Measurements from ENCODE around the gene LDHD.
A peak's percentile ranks its signal among the peaks of the same experiment; 100 is the strongest.

LDHD gene

DNA sequence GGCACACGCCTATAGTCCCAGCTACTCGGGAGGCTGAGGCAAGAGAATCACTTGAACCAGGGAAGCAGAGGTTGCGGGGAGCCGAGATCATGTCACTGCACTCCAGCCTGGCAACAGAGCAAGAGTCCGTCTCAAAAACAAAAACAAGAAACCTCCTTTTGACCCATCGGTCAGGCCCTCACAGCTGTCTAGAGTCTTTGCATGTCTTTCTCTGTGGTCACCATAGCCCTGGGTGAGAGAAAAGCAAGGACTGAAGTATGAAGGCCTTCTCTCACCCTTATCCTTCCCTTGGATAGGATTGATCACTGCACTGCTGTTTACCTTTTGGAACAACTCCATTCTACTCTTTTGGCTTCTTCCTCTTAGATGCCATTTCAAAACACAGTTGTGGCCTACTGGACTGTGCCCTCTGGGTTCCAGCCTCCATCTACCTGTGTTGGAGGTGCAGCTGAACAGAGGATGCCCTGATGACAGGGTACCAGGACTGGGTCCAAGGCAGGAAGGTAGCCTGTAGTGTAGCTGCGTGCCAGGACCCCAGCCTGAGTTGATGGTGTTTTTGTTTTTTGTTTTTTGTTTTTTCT, 37.1 kb downstream of the LDHD start:
- DNase-seq, result no peak

GRCh38 chr16:75078886-75079285, 37.7 kb downstream of the LDHD start:
- no peak for DNase-seq

DNA sequence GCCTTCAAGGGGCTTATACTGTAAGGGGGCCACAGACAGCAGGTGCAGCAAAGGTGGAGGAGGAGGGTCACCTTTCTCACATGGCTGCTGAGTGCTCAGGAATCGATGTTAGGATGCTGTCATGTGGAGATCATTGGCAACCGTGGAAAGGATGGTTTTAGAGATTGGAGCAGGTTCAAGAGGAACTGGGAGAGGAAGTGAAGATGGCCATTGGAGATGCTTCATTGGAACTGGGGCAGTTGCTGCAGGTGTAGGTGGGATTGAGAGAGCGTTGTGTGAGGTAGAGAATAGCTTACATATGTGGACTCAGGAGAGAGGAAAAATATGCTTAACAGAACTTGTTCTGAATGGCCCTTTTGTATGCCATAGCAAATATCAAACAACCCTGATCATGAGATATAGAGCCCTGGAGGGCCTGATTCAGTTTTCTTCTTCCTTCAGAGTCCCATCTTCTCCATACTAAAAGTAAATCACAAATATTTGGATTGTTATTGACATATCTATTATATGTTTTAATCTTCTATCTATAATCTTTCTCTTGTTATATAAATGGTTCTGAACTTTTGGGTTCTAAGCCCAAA, 40.8 kb downstream of the LDHD start:
- DNase-seq, result no peak

- peak; percentile 87 for DNase-seq
Measured at GRCh38 chr16:75074920-75075687, 41.5 kb downstream of the LDHD start.

- no peak for DNase-seq
Measured at GRCh38 chr16:75074304-75074793, 42.2 kb downstream of the LDHD start.

GRCh38 chr16:75073545-75074303, 42.9 kb downstream of the LDHD start:
- DNase-seq, result peak; percentile 38

DNA sequence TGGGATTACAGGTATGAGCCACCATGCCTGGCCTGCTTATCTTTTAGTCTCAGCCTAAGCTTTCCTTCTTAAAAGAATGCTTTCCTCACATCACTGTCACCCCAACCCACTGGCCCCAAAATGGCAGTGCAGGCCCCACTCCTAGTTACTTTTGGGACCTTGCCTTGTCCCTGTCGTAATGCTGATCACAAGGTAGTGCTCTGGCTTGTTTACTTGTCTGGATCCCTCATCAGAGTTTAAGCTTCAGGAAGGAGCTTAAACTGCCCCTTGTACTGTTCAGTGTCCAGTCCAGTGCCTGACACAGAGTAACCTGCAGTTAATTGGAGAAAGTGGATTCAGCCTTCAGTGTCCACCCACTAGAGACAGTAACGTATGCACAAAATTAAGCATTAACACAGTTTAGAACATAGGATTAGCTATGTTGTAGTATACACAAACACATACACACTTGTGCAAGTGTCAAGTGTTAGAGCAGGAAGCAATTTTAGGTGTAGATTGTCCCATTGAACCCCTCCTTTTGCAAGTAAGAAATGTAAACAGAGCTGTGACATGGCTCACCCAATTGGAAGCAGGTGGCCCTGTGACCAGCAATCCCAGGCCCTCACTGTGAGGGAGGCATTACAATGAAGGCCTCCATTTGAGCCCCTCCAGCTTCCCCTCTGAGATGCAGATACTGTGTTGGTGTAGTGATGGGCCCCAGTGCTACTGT, 44.2 kb downstream of the LDHD start:
- no peak for DNase-seq

DNA sequence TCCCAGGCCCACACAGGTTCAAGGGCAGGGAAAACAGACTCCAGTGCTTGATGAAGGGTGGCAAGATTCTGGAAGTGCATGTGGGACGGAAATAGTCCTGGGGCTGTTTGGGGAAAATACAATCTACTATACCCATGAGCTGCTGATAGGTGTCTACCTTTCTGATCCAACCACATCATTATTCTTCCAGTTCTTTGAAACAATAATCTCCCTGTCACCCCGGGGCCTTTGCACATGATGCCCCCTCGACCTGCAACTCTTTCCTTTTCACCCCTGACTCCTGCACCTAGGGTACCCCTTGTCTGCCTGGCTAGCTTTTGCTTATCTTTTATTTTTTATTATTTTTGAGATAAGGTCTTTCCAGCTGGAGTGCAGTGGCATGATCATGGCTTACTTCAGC, 45.0 kb downstream of the LDHD start:
- DNase-seq, result no peak

- DNase-seq, result no peak
Measured at GRCh38 chr16:75070012-75070841, 46.4 kb downstream of the LDHD start.

DNA sequence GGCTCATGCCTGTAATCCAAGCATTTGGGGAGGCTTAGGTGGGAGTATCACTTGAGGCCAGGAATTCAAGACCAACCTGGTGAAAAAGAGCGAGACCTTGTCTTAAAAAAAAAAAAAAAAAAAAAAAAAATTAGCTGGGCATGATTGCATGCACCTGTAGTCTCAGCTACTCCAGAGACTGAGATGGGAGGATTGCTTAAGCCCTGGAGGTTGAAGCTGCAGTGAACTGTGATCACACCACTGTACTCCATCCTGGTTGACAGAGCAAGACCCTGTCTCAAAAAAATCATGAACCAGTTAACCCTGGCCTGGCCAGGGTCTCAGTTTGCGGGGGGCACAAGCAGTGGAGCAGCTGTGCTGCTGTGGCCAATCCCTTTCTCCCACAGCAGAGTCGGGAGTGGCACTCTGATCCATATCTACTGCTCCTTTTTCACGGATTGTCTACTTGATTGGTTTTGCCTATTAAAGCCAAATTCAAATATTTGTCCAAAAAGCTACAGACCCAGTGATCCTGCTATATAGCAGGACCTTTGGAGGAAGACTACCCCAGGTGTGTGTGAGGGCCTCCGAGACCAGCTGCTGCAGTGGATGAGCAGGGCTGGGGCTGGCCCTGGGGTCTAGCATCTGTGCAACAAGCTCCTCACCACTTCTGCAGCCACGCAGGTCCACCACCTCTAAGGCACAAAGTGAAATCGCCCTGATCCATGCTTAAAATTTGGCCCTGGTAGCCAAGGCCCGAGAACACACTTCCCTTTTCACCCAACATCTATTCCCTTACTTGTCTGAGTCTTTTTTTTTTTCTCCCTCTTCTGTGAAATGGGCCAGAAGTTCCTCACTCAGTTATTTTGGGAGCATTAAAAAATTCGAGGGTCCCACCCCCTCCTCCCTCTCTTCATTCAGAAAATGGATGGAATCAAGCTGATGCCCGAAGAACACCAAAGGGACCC, 48.2 kb downstream of the LDHD start:
- DNase-seq, result no peak

GRCh38 chr16:75066861-75067447, 49.6 kb downstream of the LDHD start:
- DNase-seq, result no peak

GRCh38 chr16:75065521-75066149, 50.9 kb downstream of the LDHD start:
- DNase-seq, result no peak

GRCh38 chr16:75065149-75065505, 51.5 kb downstream of the LDHD start:
- DNase-seq, result no peak

DNA sequence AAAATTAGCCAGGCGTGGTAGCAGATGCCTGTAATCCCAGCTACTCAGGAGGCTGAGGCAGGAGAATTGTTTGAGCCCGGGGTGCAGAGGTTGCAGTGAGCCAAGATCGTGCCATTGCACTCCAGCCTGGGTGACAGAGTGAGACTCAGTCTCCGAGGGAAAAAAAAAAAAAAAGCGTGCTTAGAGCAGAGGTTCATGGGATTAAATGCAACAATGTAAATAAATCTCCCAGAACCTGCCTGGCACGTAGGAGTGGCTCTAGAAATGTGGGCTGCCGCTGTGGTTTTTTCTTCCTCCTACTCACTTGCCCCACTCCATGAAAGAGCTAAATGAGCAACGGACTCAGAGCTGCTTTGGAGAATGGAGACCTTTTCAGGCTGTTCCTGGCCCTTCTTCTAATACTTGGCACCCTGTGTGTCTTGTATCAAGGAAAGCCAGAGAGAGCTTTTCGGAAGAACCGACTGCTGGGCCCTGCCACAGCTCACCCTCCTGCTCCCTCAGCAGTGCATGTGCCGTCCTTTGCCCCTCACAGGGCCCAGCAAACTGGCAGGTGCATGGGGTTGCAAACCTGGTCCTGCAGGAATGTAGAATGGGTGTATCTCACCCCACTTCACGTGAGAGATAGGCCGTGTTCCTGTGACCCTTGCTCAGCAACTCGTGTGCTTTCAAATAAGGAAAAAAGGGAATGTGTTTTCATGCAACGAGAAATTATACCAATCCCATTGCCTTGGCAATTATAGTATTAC, 52.0 kb downstream of the LDHD start:
- peak; percentile 78 for DNase-seq

DNA sequence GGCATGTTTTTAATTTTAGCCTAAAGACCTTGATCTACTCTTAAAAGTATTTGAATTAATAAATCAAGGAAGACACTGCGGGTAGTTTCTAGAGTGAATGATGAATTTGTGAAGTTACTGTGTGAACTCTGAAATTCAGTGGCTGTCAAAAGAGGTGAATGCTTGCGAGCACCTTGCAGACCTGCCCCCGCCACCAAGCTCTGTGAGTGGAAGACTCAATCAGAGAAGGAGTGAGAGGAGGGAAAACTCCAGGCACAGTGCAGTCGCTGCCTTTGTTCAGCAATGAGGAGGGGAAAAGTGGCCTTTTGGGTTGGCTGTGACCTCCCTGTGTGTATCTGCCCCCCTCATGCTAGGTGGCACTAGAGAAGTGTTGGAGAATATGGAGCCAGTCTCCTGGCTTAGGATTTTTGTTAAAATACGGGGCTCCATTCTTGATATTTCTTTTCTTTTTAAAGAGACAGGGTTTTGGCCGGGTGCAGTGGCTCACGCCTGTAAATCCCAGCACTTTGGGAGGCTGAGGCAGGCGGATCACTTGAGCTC, 53.0 kb downstream of the LDHD start:
- DNase-seq, result no peak

- DNase-seq, result no peak
Measured at GRCh38 chr16:75062976-75063346, 53.6 kb downstream of the LDHD start.

GRCh38 chr16:75062135-75062975, 54.2 kb downstream of the LDHD start:
- no peak for DNase-seq
